GM23248 (cell line): ENCODE results near the gene TMEM115. TPM values are rescaled to one million over a fixed set of nuclear protein-coding genes. Genes with fewer than 3 reads are reported as not detected.
A peak's percentile ranks its signal among the peaks of the same experiment; 100 is the strongest.

ENCODE experiments used
- DNase-seq: peaks from one replicate; pipeline ENCODE4 v3.0.0-alpha.2; 2015
- H2AFZ ChIP-seq: fragments of 200-600 bp; sonication (generic); 2 replicates; pipeline ENCODE4 v1.6.1; 2016; ENCODE audit warnings: antibody characterized with exemption
- H3F3A ChIP-seq: fragments of 200-600 bp; sonication (generic); 2 replicates; pipeline ENCODE4 v1.6.1; 2016; ENCODE audit warnings: mild to moderate bottlenecking, antibody characterized with exemption, mixed run types; ENCODE audit not compliant: insufficient read depth
- H3K27ac ChIP-seq: fragments of 200-600 bp; sonication (generic); 2 replicates; pipeline ENCODE4 v1.5.1; 2016; ENCODE audit warnings: mild to moderate bottlenecking
- H3K27me3 ChIP-seq: fragments of 200-600 bp; sonication (generic); replicated peaks from 2 replicates; pipeline ENCODE4 v1.6.1; 2016; ENCODE audit warnings: mild to moderate bottlenecking; ENCODE audit not compliant: insufficient read depth
- H3K36me3 ChIP-seq: fragments of 200-600 bp; sonication (generic); 2 replicates; pipeline ENCODE4 v1.6.1; 2016; ENCODE audit warnings: low read depth, mild to moderate bottlenecking
- H3K4me1 ChIP-seq: fragments of 200-600 bp; sonication (generic); 2 replicates; pipeline ENCODE4 v1.6.1; 2016; ENCODE audit warnings: mild to moderate bottlenecking; ENCODE audit not compliant: insufficient read depth
- H3K4me2 ChIP-seq: fragments of 200-600 bp; sonication (generic); one replicate; pipeline ENCODE4 v1.6.1; 2016; ENCODE audit warnings: mild to moderate bottlenecking; ENCODE audit not compliant: unreplicated experiment
- H3K4me3 ChIP-seq: fragments of 200-600 bp; sonication (generic); 2 replicates; pipeline ENCODE4 v1.5.1; 2016; ENCODE audit warnings: mild to moderate bottlenecking
- H3K79me2 ChIP-seq: fragments of 200-600 bp; sonication (generic); 2 replicates; pipeline ENCODE4 v1.6.1; 2016; ENCODE audit warnings: mild to moderate bottlenecking; ENCODE audit not compliant: insufficient read depth
- H3K9ac ChIP-seq: fragments of 200-600 bp; sonication (generic); 2 replicates; pipeline ENCODE4 v1.6.1; 2016; ENCODE audit warnings: mild to moderate bottlenecking
- H3K9me2 ChIP-seq: fragments of 200-600 bp; sonication (generic); 2 replicates; pipeline ENCODE4 v1.6.1; 2016; ENCODE audit warnings: mixed run types, mild to moderate bottlenecking, moderate library complexity; ENCODE audit not compliant: insufficient read depth
- H3K9me3 ChIP-seq: fragments of 200-600 bp; sonication (generic); one replicate; pipeline ENCODE4 v1.6.1; 2017; ENCODE audit warnings: low read depth
- H4K20me1 ChIP-seq: fragments of 200-600 bp; sonication (generic); 2 replicates; pipeline ENCODE4 v1.6.0; 2016; ENCODE audit not compliant: insufficient read depth
- EZH2 ChIP-seq: fragments of 200-600 bp; sonication (generic); IDR thresholded peaks from 2 replicates; pipeline ENCODE4 v1.6.1; 2018; ENCODE audit warnings: antibody characterized with exemption, mild to moderate bottlenecking; ENCODE audit not compliant: insufficient read depth, poor library complexity, severe bottlenecking
- EZH2phosphoT487 ChIP-seq: fragments of 200-600 bp; sonication (generic); IDR thresholded peaks from 2 replicates; pipeline ENCODE4 v1.6.1; 2018; ENCODE audit warnings: antibody characterized with exemption, moderate library complexity, mild to moderate bottlenecking, low read depth; ENCODE audit not compliant: insufficient read depth
- WGBS, 2 experiments: methylation state at CpG; one replicate each; pipeline ENCODE4 v1.1.6; 2015 to 2017; ENCODE audit warnings: low lambda C conversion rate in 2 of 2, low coverage in 1 of 2; ENCODE audit errors: missing lambda C conversion rate in 2 of 2; 5-methylcytosine and 5-hydroxymethylcytosine counted together
- in situ Hi-C: fragments of 300-500 bp; cut with MboI; formaldehyde crosslinking; loops from 2 replicates; pipeline ENCODE4 v1.15.0; 2020
- polyA plus RNA-seq: library from polyadenylated mRNA; unstranded; fragments of >200 nt; fragmentation: Nextera tagmentation; extraction: Ambion mirVana; gene quantifications from 2 replicates; pipeline ENCODE4 v1.2.1, GENCODE V29; 2016
- total RNA-seq: library from RNA; depleted of rRNA; stranded (reverse); fragments of >200 nt; shearing (Covaris generic); gene quantifications from 2 replicates; pipeline ENCODE4 v1.2.3, GENCODE V29; 2014

The TMEM115 gene
- total and polyA plus RNA-seq, 2 experiments from 2014 or later = 73.1 to 95.4 TPM

DNA sequence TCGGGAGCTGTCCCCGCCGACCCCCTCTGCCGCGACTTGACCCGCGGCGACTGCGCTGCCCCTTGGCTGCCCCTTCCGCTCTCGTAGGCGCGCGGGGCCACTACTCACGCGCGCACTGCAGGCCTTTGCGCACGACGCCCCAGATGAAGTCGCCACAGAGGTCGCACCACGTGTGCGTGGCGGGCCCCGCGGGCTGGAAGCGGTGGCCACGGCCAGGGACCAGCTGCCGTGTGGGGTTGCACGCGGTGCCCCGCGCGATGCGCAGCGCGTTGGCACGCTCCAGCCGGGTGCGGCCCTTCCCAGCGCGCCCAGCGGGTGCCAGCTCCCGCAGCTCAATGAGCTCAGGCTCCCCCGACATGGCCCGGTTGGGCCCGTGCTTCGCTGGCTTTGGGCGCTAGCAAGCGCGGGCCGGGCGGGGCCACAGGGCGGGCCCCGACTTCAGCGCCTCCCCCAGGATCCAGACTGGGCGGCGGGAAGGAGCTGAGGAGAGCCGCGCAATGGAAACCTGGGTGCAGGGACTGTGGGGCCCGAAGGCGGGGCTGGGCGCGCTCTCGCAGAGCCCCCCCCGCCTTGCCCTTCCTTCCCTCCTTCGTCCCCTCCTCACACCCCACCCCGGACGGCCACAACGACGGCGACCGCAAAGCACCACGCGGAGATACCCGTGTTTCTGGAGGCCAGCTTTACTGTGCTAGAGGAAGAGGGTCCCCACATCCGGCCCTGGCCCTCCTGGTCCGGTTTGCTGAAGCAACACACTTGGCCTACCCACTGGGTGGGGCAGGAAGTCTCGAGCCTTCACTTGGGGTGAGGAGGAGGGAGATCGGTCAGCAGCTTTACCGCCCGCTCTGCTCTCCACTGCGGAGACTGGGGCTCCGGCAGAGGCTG, 18.6 kb downstream of the TMEM115 start, which contains the start of gene RASSF1:
Gene RASSF1, minus strand, starts transcription at position 389 of the 882 bp plus-strand sequence. Its CDS starts 31 bp downstream, at position 358.
- Histone ChIP-seq H4K20me1 (no peaks in the 10 kb centered on the region), H3K9me2 (no peaks in the 10 kb centered on the region), H3K27me3 (no peaks in the 10 kb centered on the region), H3K4me1 (peaks cover 28% of the 10 kb centered on the region), H3K9me3 (no peaks in the 10 kb centered on the region), H3F3A (peaks cover 32% of the 10 kb centered on the region), H2AFZ (peak within 1 kb of the TSS; percentile 70), H3K79me2 (peaks cover 40% of the 10 kb centered on the region), H3K36me3 (no peaks in the 10 kb centered on the region), H3K27ac (peak within 1 kb of the TSS; percentile 96), H3K9ac (peak within 1 kb of the TSS; percentile 92), H3K4me2 (peak within 1 kb of the TSS; percentile 90), H3K4me3 (peak within 1 kb of the TSS; percentile 89)
- TF ChIP-seq EZH2phosphoT487 (no peak), EZH2 (no peak)
- peak; percentile 90 for DNase-seq
- in situ Hi-C loops = loop anchor here (10.0 kb wide), 1 partner anchor 194 kb away; no protein-coding TSS in a partner anchor
- 1 to 2% methylated on average over 68 to 80 of the region's 85 CpGs for WGBS, 2 experiments

DNA sequence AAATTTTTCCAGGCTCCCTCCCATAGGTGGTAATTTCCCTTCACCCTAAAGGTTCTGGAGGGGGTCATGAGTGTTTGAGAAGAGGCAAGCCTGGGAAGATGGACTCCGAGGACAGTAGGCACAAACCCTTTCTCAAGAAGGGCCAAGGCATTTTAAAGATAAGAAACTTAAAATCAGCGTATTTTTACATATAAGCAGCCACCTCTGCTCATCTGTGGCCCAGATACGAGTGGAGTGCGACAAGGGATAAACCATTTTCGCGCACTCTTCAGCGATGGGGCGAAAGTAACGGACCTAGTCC, 19.2 kb downstream of the TMEM115 start:
- H3K4me1 ChIP-seq = peaks cover 34% of the 10 kb centered on the region
- H3K4me3 ChIP-seq = peak overlapping the region; percentile 89
- H4K20me1 ChIP-seq = no peaks in the 10 kb centered on the region
- peak overlapping the region; percentile 70 for H2AFZ ChIP-seq
- no peaks in the 10 kb centered on the region for H3K36me3 ChIP-seq
- TF ChIP-seq EZH2phosphoT487 = no peak
- TF ChIP-seq EZH2 = no peak
- peak overlapping the region; percentile 96 for H3K27ac ChIP-seq
- in situ Hi-C loops = loop anchor here (10.0 kb wide), 1 partner anchor 195 kb away; no protein-coding TSS in a partner anchor
- H3K9me2 ChIP-seq = no peaks in the 10 kb centered on the region
- peaks cover 38% of the 10 kb centered on the region for H3F3A ChIP-seq
- 0 to 3% methylated on average over 9 of the region's 9 CpGs for WGBS, 2 experiments
- peak overlapping the region; percentile 90 for H3K4me2 ChIP-seq
- H3K79me2 ChIP-seq = peaks cover 46% of the 10 kb centered on the region
- no peaks in the 10 kb centered on the region for H3K27me3 ChIP-seq
- peak overlapping the region; percentile 92 for H3K9ac ChIP-seq
- DNase-seq = no peak
- H3K9me3 ChIP-seq = no peaks in the 10 kb centered on the region

DNA sequence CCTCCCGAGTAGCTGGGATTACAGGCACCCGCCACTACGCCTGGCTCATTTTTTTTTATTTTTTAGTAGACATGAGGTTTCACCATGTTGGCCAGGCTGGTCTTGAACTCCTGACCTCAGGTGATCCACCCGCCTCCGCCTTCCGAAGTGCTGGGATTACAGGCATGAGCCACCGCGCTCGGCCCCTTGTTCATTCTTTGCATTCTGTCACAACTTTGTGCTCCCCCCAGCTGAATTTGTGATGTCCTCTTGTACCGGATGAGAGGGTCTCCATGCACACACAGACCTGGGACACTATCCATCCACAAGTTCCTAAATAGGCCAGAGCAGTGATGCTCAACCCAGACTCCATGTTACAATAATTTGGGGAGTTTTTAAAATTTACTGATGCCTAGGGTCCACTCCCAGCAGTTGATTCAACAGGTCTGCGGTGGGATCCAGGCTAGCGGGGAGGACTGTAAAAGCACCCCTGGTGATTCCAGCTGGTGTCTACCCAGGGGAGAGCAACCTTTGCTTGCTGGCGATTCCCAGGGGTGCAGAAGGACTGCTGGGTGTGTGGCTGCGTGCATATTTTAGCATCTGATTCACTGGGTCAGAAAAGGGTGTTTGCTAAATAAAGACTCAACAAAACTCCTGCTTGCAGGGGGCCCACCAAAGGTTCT, 19.7 kb downstream of the TMEM115 start:
- Histone ChIP-seq H3K27ac (peak overlapping the region; percentile 96), H3K4me3 (peak overlapping the region; percentile 89), H3K4me2 (peak overlapping the region; percentile 90), H3K9me2 (no peaks in the 10 kb centered on the region), H3K79me2 (peaks cover 51% of the 10 kb centered on the region), H4K20me1 (no peaks in the 10 kb centered on the region), H3K27me3 (no peaks in the 10 kb centered on the region), H3K9ac (peak overlapping the region; percentile 92), H3F3A (peaks cover 43% of the 10 kb centered on the region), H3K9me3 (no peaks in the 10 kb centered on the region), H3K36me3 (no peaks in the 10 kb centered on the region), H2AFZ (peak overlapping the region; percentile 70), H3K4me1 (peaks cover 39% of the 10 kb centered on the region)
- peak; percentile 86 for DNase-seq
- in situ Hi-C loops = loop anchor here (10.0 kb wide), 1 partner anchor 195 kb away; no protein-coding TSS in a partner anchor
- TF ChIP-seq EZH2 (no peak), EZH2phosphoT487 (no peak)
- WGBS, 2 experiments = 79 to 80% methylated on average over 14 of the region's 14 CpGs

DNA sequence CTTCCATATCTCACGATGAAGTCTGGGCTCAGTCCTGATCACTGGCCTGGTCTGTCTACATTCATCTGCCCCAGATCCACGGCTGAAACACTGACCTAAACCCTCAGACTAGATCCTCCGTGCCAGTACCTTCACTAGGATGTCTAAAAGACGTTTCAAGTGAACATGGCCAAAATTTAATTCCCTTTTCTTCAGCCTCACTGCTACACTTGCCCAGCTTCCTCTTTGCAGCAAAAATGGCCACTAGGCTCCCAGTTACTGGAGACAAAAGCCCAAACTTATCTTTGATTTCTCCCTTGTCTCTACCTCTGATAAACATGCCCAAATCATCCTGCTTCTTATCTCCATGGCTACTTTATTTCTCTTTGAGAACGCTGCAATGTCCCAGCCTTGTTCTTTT, 20.4 kb downstream of the TMEM115 start:
- Histone ChIP-seq H3F3A (peaks cover 50% of the 10 kb centered on the region), H3K9ac (peak overlapping the region; percentile 92), H3K36me3 (no peaks in the 10 kb centered on the region), H3K27me3 (no peaks in the 10 kb centered on the region), H3K9me3 (no peaks in the 10 kb centered on the region), H3K79me2 (peaks cover 58% of the 10 kb centered on the region), H3K4me3 (peak overlapping the region; percentile 89), H4K20me1 (no peaks in the 10 kb centered on the region; the same call in 1 of the 2 replicates), H3K4me1 (peaks cover 45% of the 10 kb centered on the region), H3K4me2 (peak overlapping the region; percentile 74), H3K9me2 (no peaks in the 10 kb centered on the region), H2AFZ (no peak overlapping the region), H3K27ac (peak overlapping the region; percentile 96)
- WGBS, 2 experiments = 57 to 60% methylated on average over 5 of the region's 5 CpGs
- in situ Hi-C loops = no loop called here
- TF ChIP-seq EZH2 = no peak
- peak; percentile 40 for DNase-seq
